Activated CD8-positive, alpha-beta memory T cell treated with anti-CD3 and anti-CD28 coated beads, Interleukin-2, amount 50 U/mL, for 24 hours (primary cell): ENCODE measurements around the gene VASP.

Experiments used
- DNase-seq: peaks from one replicate; pipeline ENCODE4 v3.0.0-alpha.2; 2020; ENCODE audit errors: extremely low read depth

Gene VASP

GRCh38 chr19:45473682-45474605 lies 33.3 kb upstream of the VASP start:
- no peak for DNase-seq

- no peak for DNase-seq
Measured at GRCh38 chr19:45474606-45475521, 32.4 kb upstream of the VASP start.

GRCh38 chr19:45475537-45476291 lies 31.6 kb upstream of the VASP start:
- DNase-seq, result no peak

- no peak for DNase-seq
Measured at GRCh38 chr19:45476304-45476703, 31.0 kb upstream of the VASP start.

GRCh38 chr19:45477186-45477585 lies 30.1 kb upstream of the VASP start:
- DNase-seq, result no peak

- no peak for DNase-seq
Measured at GRCh38 chr19:45477713-45478453, 29.4 kb upstream of the VASP start.

- peak; percentile 83 for DNase-seq
Measured at GRCh38 chr19:45478454-45479238, 28.6 kb upstream of the VASP start.

GRCh38 chr19:45483033-45483432 lies 24.2 kb upstream of the VASP start:
- no peak for DNase-seq

- no peak for DNase-seq
Measured at GRCh38 chr19:45484273-45484945, 22.9 kb upstream of the VASP start.

- DNase-seq, result peak; percentile 95
Measured at GRCh38 chr19:45485305-45486077, 21.8 kb upstream of the VASP start.

GRCh38 chr19:45488708-45489107 lies 18.6 kb upstream of the VASP start:
- DNase-seq, result no peak

- DNase-seq, result no peak
Measured at GRCh38 chr19:45489216-45489855, 17.9 kb upstream of the VASP start.

- no peak for DNase-seq
Measured at GRCh38 chr19:45492137-45492626, 15.1 kb upstream of the VASP start.

- DNase-seq, result no peak
Measured at GRCh38 chr19:45492627-45493470, 14.4 kb upstream of the VASP start.

GRCh38 chr19:45494261-45494916 lies 12.9 kb upstream of the VASP start:
- no peak for DNase-seq

GRCh38 chr19:45495178-45495577 lies 12.1 kb upstream of the VASP start:
- no peak for DNase-seq
